Measurements from ENCODE around the gene WDR87.

WDR87 gene

GRCh38 chr19:37877147-37877546, 29.2 kb downstream of the WDR87 start:
- H3K4me3 ChIP-seq (ENCODE audit: low read length): no peak overlapping the region
- H2AFZ ChIP-seq (ENCODE audit: low read depth, low read length): no peak overlapping the region
- no peak overlapping the region for H3K9ac ChIP-seq (ENCODE audit: low read length)
- no peak overlapping the region for H3K27ac ChIP-seq (ENCODE audit: low read length)
- H3K4me1 ChIP-seq (ENCODE audit: low read length): no peaks in the 10 kb centered on the region
- H4K20me1 ChIP-seq (ENCODE audit: insufficient read depth, low read length): no peaks in the 10 kb centered on the region
- H3K36me3 ChIP-seq (replicated peaks; ENCODE audit: low read depth, low read length): no peaks in the 10 kb centered on the region
- no peaks in the 10 kb centered on the region for H3K79me2 ChIP-seq (ENCODE audit: low read length)
- no peaks in the 10 kb centered on the region for H3K27me3 ChIP-seq (ENCODE audit: low read depth, low read length)
- peaks cover 7% of the 10 kb centered on the region; the same call in 1 of the 2 replicates for H3K9me3 ChIP-seq (ENCODE audit: insufficient read depth, low read length)
- H3K4me2 ChIP-seq (ENCODE audit: low read length): no peak overlapping the region
- no peak for TF ChIP-seq CTCF (IDR thresholded peaks at IDR 0.05; ENCODE audit: low read depth, low read length)
- TF ChIP-seq EZH2phosphoT487 (IDR thresholded peaks at IDR 0.05; ENCODE audit: low read depth): no peak

- no peak for TF ChIP-seq CTCF (IDR thresholded peaks at IDR 0.05; ENCODE audit: low read depth, low read length)
- no peak for TF ChIP-seq EZH2phosphoT487 (IDR thresholded peaks at IDR 0.05; ENCODE audit: low read depth)
- Histone ChIP-seq H3K79me2 (ENCODE audit: low read length) (no peaks in the 10 kb centered on the region), H3K27ac (ENCODE audit: low read length) (no peak overlapping the region)
Measured at GRCh38 chr19:37876032-37876431, 30.4 kb downstream of the WDR87 start.

GRCh38 chr19:37874784-37875183, 31.6 kb downstream of the WDR87 start:
- no peak overlapping the region for H3K27ac ChIP-seq (ENCODE audit: low read length)
- H4K20me1 ChIP-seq (ENCODE audit: insufficient read depth, low read length): no peaks in the 10 kb centered on the region
- no peak overlapping the region for H2AFZ ChIP-seq (ENCODE audit: low read depth, low read length)
- H3K9ac ChIP-seq (ENCODE audit: low read length): no peak overlapping the region
- H3K4me1 ChIP-seq (ENCODE audit: low read length): no peaks in the 10 kb centered on the region
- H3K27me3 ChIP-seq (ENCODE audit: low read depth, low read length): no peaks in the 10 kb centered on the region
- no peak overlapping the region for H3K4me2 ChIP-seq (ENCODE audit: low read length)
- TF ChIP-seq EZH2phosphoT487 (IDR thresholded peaks at IDR 0.05; ENCODE audit: low read depth) (no peak), CTCF (IDR thresholded peaks at IDR 0.05; ENCODE audit: low read depth, low read length) (no peak)
- H3K79me2 ChIP-seq (ENCODE audit: low read length): no peaks in the 10 kb centered on the region
- no peak overlapping the region for H3K4me3 ChIP-seq (ENCODE audit: low read length)
- H3K36me3 ChIP-seq (replicated peaks; ENCODE audit: low read depth, low read length): no peaks in the 10 kb centered on the region
- H3K9me3 ChIP-seq (ENCODE audit: insufficient read depth, low read length): peaks cover 4% of the 10 kb centered on the region; the same call in 1 of the 2 replicates

More at GRCh38 chr19:37876032-37876431, 30.4 kb downstream of the WDR87 start:
- H3K4me1 ChIP-seq (ENCODE audit: low read length): no peaks in the 10 kb centered on the region
- no peaks in the 10 kb centered on the region for H4K20me1 ChIP-seq (ENCODE audit: insufficient read depth, low read length)
- H3K36me3 ChIP-seq (replicated peaks; ENCODE audit: low read depth, low read length): no peaks in the 10 kb centered on the region
- no peaks in the 10 kb centered on the region for H3K27me3 ChIP-seq (ENCODE audit: low read depth, low read length)
- H2AFZ ChIP-seq (ENCODE audit: low read depth, low read length): no peak overlapping the region
- no peaks in the 10 kb centered on the region; the same call in 1 of the 2 replicates for H3K9me3 ChIP-seq (ENCODE audit: insufficient read depth, low read length)
- H3K9ac ChIP-seq (ENCODE audit: low read length): no peak overlapping the region
- H3K4me2 ChIP-seq (ENCODE audit: low read length): no peak overlapping the region
- no peak overlapping the region for H3K4me3 ChIP-seq (ENCODE audit: low read length)

GRCh38 chr19:37872383-37872782, 34.0 kb downstream of the WDR87 start:
- Histone ChIP-seq H3K27ac (ENCODE audit: low read length) (no peak overlapping the region), H3K36me3 (replicated peaks; ENCODE audit: low read depth, low read length) (no peaks in the 10 kb centered on the region), H3K4me1 (ENCODE audit: low read length) (no peaks in the 10 kb centered on the region), H3K4me2 (ENCODE audit: low read length) (no peak overlapping the region), H3K9ac (ENCODE audit: low read length) (no peak overlapping the region), H3K27me3 (ENCODE audit: low read depth, low read length) (no peaks in the 10 kb centered on the region), H2AFZ (ENCODE audit: low read depth, low read length) (no peak overlapping the region), H3K4me3 (ENCODE audit: low read length) (no peak overlapping the region), H4K20me1 (ENCODE audit: insufficient read depth, low read length) (no peaks in the 10 kb centered on the region), H3K79me2 (ENCODE audit: low read length) (no peaks in the 10 kb centered on the region), H3K9me3 (ENCODE audit: insufficient read depth, low read length) (peaks cover 6% of the 10 kb centered on the region; the same call in 1 of the 2 replicates)
- no peak for TF ChIP-seq CTCF (IDR thresholded peaks at IDR 0.05; ENCODE audit: low read depth, low read length)
- TF ChIP-seq EZH2phosphoT487 (IDR thresholded peaks at IDR 0.05; ENCODE audit: low read depth): no peak
